SHP77 treated with DMSO at 0.1 percent for 48 hours (cell line): ENCODE data around the gene TXNDC2.
"Not testable (repeated sequence)": the region's sequence is repeated elsewhere in the genome, so short reads cannot be mapped to it uniquely, and the experiment has no call there.

Experiments
- DNase-seq: peaks from one replicate; lab custom pipeline; 2025; lab: John Stamatoyannopoulos, UW

Gene TXNDC2

GRCh38 chr18:9884532-9885140 is 1.1 kb upstream of the TXNDC2 start:
- no peak for DNase-seq

- DNase-seq, result no peak
Observed at GRCh38 chr18:9886005-9886348, 204 bp downstream of the TXNDC2 start.

GRCh38 chr18:9887992-9888391 is 2.2 kb downstream of the TXNDC2 start:
- no peak for DNase-seq

GRCh38 chr18:9890196-9890595 is 4.4 kb downstream of the TXNDC2 start:
- DNase-seq, result no peak

- DNase-seq, result no peak
Observed at GRCh38 chr18:9890957-9891356, 5.2 kb downstream of the TXNDC2 start.

GRCh38 chr18:9891515-9891914 is 5.7 kb downstream of the TXNDC2 start:
- not testable (repeated sequence) for DNase-seq

GRCh38 chr18:9894454-9895068 is 8.8 kb downstream of the TXNDC2 start:
- DNase-seq, result no peak

- DNase-seq, result no peak
Observed at GRCh38 chr18:9897129-9897528, 11.4 kb downstream of the TXNDC2 start.

GRCh38 chr18:9897787-9898291 is 12.1 kb downstream of the TXNDC2 start:
- DNase-seq, result not testable (repeated sequence)

- no peak for DNase-seq
Observed at GRCh38 chr18:9898792-9899549, 13.2 kb downstream of the TXNDC2 start.

- not testable (repeated sequence) for DNase-seq
Observed at GRCh38 chr18:9899550-9899930, 13.8 kb downstream of the TXNDC2 start.

GRCh38 chr18:9900699-9901098 is 14.9 kb downstream of the TXNDC2 start:
- no peak for DNase-seq

GRCh38 chr18:9901377-9901776 is 15.6 kb downstream of the TXNDC2 start:
- DNase-seq, result no peak

- DNase-seq, result not testable (repeated sequence)
Observed at GRCh38 chr18:9902264-9902663, 16.5 kb downstream of the TXNDC2 start.

GRCh38 chr18:9902832-9903231 is 17.1 kb downstream of the TXNDC2 start:
- no peak for DNase-seq

- no peak for DNase-seq
Observed at GRCh38 chr18:9905401-9905922, 19.7 kb downstream of the TXNDC2 start.

GRCh38 chr18:9906481-9906880 is 20.7 kb downstream of the TXNDC2 start:
- DNase-seq, result no peak

- no peak for DNase-seq
Observed at GRCh38 chr18:9907867-9908266, 22.1 kb downstream of the TXNDC2 start.

GRCh38 chr18:9910071-9910470 is 24.3 kb downstream of the TXNDC2 start:
- no peak for DNase-seq

GRCh38 chr18:9910661-9911060 is 24.9 kb downstream of the TXNDC2 start:
- no peak for DNase-seq

GRCh38 chr18:9911226-9911625 is 25.5 kb downstream of the TXNDC2 start:
- no peak for DNase-seq

GRCh38 chr18:9912285-9912684 is 26.5 kb downstream of the TXNDC2 start:
- not testable (repeated sequence) for DNase-seq

- peak; percentile 64 for DNase-seq
Observed at GRCh38 chr18:9913151-9913525, 27.4 kb downstream of the TXNDC2 start.
